ENCODE measurements around the gene KIRREL2. TPM values are rescaled to one million over a fixed set of nuclear protein-coding genes. Genes with fewer than 3 reads are reported as not detected.

KIRREL2 gene
- total and polyA plus RNA-seq, 2 of the 8 experiments (the other 6 are each of a cell fraction or from before 2014, with no cell fraction given): 2.4 to 4.6 TPM

- TF ChIP-seq CHD7 (IDR thresholded peaks at IDR 0.05; ENCODE audit: insufficient replicate concordance, low read length) (no peak), SRF (IDR thresholded peaks at IDR 0.05; ENCODE audit: low read depth, low read length) (no peak), MAX (IDR thresholded peaks at IDR 0.05) (no peak), GABPA (IDR thresholded peaks at IDR 0.05; ENCODE audit: borderline replicate concordance, insufficient read depth, low read length) (no peak)
- TF ChIP-seq, protein P1, sequence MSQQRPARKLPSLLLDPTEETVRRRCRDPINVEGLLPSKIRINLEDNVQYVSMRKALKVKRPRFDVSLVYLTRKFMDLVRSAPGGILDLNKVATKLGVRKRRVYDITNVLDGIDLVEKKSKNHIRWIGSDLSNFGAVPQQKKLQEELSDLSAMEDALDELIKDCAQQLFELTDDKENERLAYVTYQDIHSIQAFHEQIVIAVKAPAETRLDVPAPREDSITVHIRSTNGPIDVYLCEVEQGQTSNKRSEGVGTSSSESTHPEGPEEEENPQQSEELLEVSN (IDR thresholded peaks at IDR 0.05): no peak
- TF ChIP-seq, protein P2, sequence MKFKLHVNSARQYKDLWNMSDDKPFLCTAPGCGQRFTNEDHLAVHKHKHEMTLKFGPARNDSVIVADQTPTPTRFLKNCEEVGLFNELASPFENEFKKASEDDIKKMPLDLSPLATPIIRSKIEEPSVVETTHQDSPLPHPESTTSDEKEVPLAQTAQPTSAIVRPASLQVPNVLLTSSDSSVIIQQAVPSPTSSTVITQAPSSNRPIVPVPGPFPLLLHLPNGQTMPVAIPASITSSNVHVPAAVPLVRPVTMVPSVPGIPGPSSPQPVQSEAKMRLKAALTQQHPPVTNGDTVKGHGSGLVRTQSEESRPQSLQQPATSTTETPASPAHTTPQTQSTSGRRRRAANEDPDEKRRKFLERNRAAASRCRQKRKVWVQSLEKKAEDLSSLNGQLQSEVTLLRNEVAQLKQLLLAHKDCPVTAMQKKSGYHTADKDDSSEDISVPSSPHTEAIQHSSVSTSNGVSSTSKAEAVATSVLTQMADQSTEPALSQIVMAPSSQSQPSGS (IDR thresholded peaks at IDR 0.05; ENCODE audit: low read length): no peak
Measured at GRCh38 chr19:35830986-35831385, 25.7 kb upstream of the KIRREL2 start (continued).

All from H1 (cell line).